C1 segment of cervical spinal cord (tissue), 14 donors: ENCODE results near the gene NDUFB7.
A peak's percentile ranks its signal among the peaks of the same experiment; 100 is the strongest.
"Not testable (repeated sequence)": the region's sequence is repeated elsewhere in the genome, so short reads cannot be mapped to it uniquely, and the experiment has no call there.

Experiments
- DNase-seq, 14 donors: peaks; one replicate each; lab custom pipeline; 2025; lab: John Stamatoyannopoulos, UW

Gene NDUFB7

DNA sequence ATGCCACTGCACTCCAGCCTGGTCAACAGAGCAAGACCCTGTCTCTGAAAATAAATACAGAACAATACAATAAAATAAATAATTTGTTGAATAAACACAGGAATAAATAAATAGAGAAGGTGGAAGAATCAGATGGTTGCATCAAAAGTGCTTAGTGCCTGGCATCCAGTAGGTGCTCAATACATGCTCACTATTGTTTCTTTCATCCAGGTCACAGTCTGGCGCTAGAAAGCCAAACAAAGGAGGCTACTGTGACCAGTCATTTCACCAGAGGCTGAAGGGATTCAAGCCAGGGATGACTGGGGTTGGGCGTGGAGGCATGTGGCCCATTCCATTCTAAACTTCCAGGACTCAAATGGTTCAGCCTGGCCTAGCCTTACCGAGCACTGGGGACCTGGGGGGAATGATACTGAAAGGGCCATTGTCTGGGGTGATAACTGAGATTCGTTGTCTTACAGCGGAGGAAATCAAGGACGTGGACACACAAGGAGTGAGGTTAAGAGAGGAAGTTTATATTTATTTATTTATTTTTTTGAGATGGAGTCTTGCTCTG, 3.6 kb upstream of the NDUFB7 start:
- DNase-seq: no peak

DNA sequence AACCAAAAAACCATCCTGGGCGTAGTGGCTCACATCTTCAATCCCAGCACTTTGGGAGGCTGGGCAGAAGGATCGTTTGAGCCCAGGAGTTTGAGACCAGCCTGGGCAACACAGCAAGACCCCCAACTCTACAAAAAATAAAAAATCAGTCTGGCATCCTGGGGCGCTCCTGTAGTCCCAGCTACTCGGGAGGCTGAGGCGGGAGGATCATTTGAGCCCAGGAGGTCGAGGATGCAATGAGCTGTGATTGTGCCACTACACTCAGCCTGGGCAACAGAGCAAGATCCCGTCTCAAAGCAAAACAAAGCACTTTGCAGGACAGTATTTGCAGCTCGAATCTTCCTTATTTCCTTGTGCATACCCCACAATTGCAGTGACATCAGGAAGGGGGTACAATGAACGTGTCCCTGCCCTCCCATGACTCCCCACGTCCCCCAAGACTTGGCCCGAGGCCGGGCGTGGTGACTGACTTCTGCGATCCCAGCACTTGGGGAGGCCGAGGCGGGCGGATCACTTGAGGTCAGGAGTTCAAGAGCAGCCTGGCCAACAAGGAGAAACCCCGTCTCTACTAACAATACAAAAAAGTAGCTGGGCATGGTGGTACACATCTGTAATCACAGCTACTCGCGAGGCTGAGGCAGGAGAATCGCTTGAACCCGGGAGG, 870 bp downstream of the NDUFB7 start:
- no peak for DNase-seq

DNA sequence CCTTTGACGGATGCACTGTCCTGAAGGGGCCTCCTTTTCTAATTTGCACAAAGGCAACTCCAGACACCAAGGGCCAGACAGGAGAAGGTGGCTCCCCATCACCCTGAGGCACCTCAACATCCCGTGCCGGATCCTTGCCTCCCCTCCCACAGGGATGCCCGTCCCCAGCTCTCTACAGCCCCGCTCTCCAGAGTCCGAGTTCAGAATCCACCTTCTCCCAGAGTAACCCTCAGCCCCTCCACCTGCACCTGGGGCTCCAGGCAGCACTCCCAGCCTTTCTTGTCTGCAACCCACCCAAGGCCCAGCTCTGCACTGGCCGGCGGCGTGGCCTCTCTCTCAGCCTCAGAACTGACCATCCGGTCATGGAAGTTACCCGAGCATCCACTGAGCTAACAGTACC, 4.8 kb downstream of the NDUFB7 start:
- no peak for DNase-seq

DNA sequence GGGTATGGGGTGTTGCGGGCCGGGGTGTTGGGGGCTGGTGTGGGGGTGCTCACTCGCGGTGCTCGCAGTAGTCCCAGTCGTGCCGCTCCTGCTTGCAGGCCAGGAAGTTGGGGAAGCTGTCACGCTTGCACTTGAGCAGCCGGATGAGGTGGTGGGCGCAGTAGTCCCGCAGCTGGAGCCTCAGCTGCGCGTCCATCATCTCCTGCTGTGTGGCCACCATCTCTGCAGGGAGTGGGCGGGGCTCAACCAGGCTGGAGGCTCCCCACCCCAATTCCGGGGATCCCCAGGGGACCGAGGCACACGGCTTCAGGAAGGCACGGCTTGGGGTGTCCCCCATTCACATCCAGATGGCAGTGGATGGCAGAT, 5.2 kb downstream of the NDUFB7 start:
- DNase-seq: no peak

DNA sequence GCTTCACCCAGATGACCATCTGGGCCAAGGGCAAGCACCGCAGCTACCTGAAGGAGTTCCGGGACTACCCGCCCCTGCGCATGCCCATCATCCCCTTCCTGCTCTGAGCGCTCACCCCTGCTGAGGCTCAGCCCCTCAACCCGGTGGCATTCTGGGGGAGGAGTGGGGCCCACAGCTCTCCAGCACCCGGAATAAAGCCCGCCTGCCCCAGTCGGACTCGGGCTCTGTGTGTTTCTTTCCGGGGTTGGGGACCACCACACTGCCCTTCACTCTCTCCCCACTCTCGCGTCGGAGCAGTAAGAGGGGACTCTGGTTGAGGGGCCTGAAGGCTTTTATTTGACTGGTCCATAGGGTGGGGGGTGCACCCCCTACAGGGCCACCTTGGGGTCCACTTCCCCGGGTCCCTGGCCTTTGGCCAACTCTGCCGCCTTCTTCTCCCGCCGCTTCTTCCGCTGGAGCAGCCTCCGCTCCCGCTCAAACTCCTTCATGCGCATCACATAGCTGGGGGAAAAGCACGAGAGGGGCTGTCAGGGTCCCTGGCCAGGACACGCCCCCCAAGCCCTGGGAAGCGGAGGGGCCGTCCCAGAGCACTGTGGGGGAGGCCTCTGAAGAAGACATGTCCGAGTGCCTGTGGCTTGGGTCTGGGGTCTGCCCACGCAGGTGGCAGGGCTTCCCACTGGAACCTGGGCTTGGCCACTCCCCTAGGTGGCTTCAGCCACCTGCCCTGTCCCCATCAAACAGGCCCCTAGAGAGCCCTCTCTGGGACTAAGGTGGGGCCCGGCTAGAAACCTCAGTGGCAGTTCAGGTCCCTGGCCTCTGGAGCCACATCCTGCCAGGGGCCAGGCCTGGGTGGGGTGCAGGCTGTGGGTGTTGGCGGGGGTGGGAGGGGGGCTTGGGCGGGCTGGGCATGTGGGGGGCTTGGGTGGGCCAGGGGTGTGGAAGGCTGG, 5.8 kb downstream of the NDUFB7 start:
- DNase-seq: no peak

DNA sequence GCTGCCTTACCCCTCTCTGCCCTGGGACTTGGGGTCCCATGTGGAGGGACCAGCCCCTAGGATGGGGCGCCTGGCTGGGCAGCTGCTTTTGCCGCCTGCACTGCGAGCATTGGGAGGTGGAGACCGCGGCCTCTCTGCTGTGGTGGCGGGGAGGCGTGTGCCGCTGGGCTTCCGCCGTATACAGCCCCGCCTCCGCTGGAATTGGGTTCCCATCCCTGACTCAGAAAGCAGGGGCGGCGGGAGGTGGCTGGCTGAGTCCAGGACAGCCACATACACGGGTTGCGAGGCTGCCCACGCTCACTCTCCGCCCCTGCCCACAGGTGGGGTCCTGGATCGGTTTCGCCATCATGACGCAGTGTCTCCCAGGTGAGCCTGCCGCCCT, 6.6 kb downstream of the NDUFB7 start:
- no peak for DNase-seq

DNA sequence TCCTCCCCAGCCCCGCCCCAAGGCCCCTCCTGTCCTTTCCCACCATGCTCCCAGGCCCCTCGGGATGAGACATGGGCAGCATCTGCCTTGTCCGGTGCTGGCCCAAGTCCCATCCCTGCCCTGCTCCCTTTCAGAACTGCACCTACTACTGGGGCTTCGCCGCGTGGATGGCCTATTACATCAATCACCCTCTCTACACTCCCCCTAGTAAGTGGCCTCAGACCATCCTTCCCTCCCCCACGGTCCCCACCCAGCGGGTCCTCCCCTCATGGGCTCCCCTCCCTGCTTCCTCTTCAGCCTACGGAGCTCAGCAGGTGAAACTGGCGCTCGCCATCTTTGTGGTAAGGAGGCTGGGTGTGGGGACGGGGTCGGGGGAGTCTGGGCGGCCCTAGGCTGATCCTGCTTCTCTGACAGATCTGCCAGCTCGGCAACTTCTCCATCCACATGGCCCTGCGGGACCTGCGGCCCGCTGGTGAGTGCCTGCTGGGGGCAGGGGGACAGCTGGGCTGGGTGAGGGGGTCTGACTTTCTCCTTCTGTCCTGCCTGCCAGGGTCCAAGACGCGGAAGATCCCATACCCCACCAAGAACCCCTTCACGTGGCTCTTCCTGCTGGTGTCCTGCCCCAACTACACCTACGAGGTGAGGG, 7.1 kb downstream of the NDUFB7 start:
- not testable (repeated sequence) for DNase-seq

DNA sequence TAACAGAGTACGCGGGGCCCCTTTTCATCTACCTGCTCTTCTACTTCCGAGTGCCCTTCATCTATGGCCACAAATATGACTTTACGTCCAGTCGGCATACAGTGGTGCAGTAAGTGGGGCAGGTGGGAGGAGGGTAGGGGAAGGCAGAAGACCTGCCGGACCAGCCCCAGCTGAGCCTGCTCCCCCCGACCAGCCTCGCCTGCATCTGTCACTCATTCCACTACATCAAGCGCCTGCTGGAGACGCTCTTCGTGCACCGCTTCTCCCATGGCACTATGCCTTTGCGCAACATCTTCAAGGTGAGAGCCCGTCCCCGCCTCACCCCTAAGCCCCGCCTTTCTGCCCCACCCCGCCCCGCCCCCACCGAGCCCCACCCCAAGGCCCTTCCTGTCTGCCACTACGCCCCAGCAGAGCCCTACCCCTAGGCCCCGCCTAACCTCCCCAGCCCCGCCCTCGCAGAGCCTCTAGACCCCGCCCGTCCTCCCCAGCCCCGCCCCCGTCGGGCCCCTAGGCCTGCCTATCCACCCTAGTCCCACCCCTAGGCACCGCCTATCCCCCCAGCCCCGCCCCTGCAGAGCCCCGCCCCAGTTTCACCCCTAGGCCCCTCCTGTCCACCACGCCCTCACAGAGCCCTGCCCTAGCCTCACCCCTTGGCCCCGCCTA, 7.7 kb downstream of the NDUFB7 start:
- DNase-seq: no peak

DNA sequence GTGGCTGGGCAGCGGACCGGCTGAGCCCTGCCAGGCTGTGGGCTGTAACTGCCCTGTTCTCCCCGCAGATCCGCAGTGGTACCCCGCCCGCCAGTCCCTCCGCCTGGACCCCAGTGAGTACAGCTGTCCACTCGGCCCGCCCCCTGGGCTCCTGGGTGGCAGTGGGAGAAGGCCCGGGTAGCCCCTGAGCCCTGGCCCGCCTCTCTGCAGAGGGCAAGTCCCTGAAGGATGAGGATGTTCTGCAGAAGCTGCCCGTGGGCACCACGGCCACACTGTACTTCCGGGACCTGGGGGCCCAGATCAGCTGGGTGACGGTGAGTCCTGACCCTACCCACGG, 8.3 kb downstream of the NDUFB7 start:
- no peak for DNase-seq

DNA sequence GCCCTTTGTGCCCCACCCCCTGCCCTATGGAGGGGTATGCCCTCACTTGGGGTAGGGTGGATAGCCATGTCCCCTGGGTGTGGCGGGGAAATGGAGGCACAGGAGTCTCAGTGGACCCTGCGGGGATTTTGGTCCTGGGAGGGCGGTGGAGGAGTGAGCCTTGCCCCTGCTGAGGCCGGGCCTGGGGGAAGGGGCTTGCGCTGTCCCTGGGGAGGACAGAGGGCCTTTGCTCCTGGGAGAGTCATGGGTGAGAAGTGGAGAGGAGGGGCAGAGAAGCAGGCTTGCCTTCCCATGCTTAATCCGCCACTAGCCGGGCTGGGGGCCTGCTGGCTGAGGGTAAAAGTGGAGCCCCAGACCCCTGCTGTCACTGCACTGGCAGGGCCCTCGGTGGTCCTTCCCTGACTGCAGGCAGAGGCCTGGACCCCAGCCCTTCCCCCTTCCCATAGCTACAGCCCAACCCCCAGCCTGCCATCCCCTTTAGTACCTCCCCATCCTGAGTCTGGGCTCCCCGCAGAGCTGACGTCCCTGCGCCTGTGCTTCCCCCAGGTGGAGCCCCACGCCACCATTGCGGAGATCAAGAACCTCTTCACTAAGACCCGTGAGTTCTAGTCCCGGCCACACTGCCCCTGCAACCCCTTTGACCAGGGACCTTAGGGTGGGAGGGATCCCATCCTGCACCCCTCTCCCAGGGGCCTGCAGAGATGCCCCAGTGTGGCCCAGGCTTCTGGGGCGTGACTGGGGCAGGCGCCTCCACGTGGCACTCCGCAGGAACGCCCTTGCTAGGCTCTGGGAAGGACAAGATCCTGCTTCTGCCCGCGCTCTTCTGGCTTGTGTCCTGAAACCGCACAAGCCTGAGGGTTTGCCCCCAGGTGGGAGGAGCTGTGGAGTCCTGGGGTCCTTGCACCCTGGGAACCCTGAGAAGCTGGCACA, 8.9 kb downstream of the NDUFB7 start:
- DNase-seq: no peak

DNA sequence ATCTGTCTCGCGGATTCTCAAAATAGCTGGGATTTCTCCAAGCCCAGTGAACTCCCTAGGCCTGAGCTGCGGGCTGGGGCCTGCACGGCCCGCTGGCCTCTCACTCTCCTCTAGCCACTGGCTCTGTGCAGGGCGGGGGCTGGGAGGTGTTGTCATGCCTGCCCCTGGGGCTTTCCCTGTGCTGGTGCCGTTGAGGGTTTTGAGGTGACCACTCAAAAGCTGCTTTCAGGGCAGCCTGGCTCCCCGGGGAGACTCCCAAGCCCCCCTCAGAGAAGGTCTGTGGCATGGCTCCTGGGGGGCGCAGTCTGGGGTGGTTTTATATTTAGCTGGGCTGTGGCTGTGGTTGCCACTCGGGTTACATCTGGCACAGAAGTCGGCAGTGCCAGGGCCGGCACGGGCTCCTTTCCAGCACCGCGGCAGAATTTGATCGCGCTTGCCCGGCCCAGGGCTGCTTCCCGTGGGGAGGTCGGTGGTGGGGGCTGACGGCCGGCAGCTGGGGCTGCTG, 10.0 kb downstream of the NDUFB7 start:
- DNase-seq: peak in 11 of 14 donors; percentile 39 to 84 (median 65)

DNA sequence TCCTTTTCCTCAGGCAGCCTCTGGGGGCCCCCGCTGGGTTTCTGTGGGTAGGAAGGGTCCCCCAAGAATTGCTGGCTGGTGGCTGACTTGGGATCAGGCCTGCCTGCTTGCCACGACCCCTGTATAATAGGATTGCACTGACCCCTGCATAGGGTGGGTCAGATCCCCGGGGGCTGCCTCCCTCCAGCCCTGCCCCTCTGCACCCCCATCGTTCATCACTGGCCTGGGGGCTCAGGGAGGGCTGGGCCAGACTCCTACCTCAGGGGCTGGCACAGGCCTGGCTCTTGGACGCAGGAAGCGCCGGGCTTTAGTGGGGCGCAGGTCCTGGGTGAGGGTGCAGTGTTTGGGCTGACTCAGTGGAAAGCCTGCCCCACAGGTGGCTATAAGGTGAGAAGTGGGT, 10.6 kb downstream of the NDUFB7 start:
- DNase-seq: no peak

DNA sequence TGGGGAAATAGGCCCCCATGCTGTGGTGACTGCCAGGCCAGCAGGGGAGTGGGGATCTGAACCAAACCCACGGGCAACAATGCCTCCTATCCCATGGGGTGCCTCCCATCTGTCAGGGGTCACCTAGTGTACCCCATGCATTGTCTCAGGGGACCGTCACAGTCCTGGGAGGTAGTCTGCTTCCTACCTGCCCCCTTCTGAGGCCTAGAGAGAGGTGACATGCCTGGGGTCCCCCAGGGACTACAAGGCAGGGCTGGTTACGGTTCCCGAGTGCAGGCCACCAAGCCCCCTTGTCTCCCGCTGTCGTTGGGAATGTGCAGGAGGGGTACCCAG, 11.1 kb downstream of the NDUFB7 start:
- DNase-seq: no peak

DNA sequence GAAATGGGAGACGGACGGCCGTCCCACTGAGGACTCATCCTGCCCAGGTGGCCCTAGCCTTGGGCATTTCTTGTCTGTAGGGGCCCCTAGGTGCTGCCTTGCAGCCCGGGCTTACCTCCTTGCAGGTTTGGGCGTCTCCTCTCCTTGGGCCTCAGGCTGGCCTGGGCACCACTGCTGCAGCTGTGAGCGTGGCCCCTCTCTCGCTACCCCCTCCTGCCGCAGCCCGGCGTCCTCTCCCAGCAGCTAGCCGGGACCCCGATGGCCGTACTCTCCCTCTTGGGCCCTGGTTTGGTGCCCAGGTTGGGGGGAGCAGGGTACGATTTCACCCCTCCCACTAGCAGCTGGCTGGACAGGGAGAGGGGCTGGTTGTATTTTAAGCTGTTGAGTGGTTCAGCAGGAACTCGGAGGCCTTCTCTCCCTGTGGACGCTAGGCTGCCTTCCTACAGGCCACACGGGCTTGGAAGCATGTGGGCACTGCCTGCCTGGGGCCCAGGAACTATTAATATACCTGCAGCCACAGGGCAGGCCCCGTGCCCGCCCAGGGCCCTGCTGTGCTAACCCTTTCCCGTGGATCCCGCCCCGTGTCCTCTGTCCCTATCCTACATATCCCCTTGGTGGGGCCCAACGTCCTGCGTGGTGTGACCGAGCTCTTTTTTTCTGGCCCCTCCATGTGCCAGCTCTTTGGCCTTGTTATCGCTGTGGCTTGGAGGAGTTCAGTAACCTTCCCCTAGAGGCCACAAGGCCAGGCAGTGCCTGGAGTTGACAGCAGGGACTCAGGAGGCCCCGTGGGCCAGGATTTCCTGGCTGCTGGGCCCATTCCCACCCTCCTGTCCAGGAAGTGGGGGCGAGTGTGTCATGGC, 11.7 kb downstream of the NDUFB7 start:
- DNase-seq: peak in 2 of 14 donors; percentile 36 to 52

DNA sequence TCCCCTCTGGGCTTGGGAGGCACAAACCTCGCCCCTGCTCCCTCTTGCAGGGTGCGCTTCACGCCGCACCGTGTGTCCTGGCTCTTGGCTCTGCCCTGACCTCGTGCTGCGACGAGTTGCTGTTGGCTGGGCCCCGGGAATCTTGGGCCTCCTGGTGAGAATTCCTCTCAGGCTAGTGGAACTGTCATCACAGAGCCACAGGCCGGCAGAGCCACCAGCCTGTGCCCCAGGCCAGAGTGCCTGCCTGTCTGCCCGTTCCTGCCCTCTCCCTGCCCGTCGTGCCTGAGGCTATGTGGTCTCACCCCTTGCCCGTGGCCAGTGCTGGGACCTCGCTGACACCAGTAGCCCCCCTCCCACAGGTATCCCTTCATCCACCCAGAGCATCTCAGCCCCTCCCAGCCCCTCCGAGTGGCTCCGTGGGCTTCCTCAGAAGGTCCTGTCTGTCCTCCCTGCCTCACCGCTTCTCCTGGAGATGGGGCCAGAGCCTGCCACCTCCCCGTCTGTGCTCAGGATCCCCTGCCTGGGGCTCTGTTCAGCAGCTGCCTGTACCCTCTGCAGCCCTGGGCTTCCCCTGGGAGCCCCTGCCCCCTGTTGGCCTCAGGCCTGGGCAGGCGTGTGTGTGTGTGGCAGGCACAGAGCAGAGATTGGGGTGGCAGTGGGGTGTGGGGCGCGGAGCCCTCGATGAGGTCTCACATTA, 13.3 kb downstream of the NDUFB7 start:
- no peak for DNase-seq

DNA sequence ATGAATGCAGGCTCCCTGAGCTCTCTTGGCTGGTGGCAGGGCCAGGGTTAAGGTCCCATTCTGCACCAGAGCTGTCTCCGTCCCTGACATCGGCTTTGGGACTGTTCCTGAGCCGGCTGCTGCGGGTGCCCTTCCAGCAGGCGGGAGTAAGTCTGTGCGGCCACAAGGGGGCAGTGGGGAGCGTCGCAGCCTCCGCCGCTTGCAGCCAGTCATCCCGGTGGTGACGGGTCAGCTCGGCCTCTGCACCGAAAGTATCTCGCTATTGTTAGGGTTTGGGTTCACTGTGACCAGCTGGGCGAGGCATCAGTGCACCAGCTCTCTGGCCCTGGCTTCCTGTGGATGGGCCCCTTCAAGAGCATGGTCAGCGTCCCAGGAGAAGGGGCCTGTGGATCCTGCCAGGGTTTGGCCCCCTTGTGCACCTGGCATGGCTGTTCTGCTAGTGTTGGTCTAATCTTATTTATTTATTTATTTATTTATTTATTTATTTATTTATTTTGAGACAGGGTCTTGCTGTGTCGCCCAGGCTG, 15.1 kb downstream of the NDUFB7 start:
- peak in 13 of 14 donors; percentile 30 to 84 (median 70) for DNase-seq

DNA sequence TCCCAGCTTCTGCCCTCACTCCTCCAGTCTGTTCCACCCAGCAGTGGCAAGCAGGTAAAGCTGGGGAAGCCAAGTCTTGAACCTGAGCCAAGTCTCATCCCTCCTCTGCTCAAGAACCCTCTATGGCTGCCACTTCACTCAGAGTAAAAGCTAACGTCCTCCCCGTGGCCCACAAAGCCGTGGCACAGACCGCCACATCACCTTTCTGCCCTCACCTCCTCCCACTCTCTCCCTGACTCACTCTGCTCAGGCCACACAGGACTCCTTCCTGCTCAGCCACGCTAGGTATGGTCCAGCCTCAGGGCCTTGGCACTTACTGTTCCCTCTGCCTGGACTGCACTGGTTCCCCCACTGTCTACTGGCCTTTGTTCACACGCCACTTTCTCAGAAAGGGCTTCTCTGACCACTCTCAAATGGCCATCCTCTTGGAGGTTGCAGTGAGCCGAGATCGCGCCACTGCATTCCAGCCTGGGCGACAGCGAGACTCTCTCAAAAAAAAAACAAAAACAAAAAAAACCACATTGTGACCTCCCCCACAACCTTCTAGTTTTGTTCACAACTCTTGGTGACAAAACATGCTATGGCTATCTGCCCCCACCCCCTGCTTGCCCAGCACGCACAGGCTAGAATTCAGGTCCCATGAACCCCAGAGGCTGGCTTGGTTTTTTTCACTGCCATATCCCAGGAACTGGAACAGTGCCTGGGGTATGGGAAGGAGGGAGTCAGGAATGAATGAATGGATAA, 15.8 kb downstream of the NDUFB7 start:
- no peak for DNase-seq

DNA sequence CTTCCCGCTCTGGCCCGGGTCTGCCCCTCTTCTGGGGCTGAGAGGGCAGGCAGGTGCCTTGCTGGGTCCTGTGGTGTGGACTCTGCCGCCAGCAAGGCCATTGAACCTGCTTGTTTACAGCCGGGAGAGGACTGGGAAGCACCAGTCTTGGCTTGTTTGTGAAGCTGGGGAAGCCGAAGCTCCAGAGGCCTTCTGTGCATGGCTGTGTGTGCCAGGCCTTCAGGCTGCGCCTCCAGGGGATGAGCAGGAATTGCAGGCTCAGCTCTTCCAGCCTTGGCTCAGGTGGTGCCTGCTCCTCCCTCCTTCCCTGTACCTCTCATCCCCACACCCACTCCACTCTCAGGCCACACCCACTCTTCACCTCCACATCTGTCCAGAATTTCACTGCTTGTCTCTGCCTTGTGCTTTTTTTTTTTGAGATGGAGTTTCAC, 17.5 kb downstream of the NDUFB7 start:
- peak in 7 of 14 donors; percentile 13 to 94 (median 36) for DNase-seq
